ENCODE results near the gene MPPED1. TPM values are rescaled to one million over a fixed set of nuclear protein-coding genes. Genes with fewer than 3 reads are reported as not detected.
A peak's percentile ranks its signal among the peaks of the same experiment; 100 is the strongest.

MPPED1 gene, protein sequence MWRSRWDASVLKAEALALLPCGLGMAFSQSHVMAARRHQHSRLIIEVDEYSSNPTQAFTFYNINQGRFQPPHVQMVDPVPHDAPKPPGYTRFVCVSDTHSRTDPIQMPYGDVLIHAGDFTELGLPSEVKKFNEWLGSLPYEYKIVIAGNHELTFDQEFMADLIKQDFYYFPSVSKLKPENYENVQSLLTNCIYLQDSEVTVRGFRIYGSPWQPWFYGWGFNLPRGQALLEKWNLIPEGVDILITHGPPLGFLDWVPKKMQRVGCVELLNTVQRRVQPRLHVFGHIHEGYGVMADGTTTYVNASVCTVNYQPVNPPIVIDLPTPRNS
- 1 to 10 TPM in 1 of 4 donors, under 1 TPM in 2, not detected in 1; 0.01 to 1.4 (median 0.40) TPM for polyA plus RNA-seq
- long read RNA-seq, donor 1, result 0 reads
- long read RNA-seq, donor 2, result 0 reads
- long read RNA-seq, donor 3, result 0 reads
- long read RNA-seq, donor 4, result 0 reads
- long read RNA-seq, donor 5, result 0 reads
- long read RNA-seq, donor 6, result 0 reads
- long read RNA-seq, donor 7, result 0 reads
- long read RNA-seq, donor 8, result 0 reads
- long read RNA-seq, donor 9, result 0 reads
- long read RNA-seq, donor 10, result 0 reads

DNA sequence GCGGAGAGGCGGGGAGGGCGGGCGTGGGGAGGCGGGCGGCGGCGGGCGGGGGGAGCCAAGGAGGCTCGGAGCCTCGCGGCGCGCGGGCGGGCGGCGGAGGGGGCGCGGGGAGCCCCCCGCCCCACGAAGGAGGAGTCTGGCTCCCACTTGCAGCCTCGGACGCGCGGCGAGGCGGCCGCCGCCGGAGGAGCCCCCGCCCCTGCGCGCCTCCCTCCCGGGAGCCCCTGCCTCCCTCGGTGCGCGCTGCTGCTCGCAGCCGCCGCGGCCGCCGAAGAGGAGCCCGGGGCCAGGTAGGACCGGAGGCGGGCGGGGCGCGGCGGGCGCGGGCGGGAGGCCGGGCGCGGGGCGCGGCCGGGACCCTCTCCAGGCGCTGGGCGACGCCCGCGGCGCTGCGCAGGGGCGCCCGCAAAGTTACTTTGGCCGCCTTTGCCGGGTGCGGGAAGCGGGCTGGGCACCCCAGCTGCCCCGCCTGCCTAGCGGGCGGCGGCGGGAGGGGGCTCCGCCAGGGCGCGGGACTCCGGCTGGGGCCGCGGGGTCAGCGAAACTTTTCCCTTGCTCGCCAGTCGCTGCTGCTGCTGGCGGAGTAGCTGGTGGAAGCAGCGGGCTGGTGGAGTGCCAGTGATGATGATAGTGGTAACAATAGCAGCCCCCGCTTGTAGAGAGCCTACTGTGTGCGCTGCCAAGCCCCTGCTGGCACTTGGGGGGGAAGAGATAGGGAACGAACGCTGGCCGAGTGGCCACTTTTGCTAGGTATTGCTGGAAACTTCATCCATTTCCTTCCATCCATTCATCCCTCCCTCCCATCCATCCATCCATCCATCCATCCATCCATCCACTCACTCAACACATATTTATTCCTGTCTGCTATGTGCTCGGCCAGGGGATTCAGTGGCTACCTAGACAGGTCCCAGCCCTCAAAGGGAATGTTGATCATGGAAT, at the start of gene MPPED1:
Gene MPPED1, plus strand, starts transcription at position 146 of the 939 bp plus-strand sequence. CDS start 12,972 bp downstream, outside the sequence.
- FAIRE-seq (no peak), DNase-seq (no peak)
- no peaks in the 10 kb centered on the region for H3K36me3 ChIP-seq (ENCODE audit: control insufficient read depth in 3 of 3, insufficient read depth in 2 of 3, low read depth in 1 of 3, low read length in 3 of 3)
- no peaks in the 10 kb centered on the region for H3K9me3 ChIP-seq (ENCODE audit: control insufficient read depth in 2 of 2, insufficient read depth in 1 of 2, low read depth in 1 of 2, low read length in 1 of 2)
- 2 to 7% (median 6%) methylated on average over 37 to 95 of the region's 95 CpGs for WGBS, 3 donors
- no peak within 1 kb of the TSS for H3K27ac ChIP-seq (ENCODE audit: low read depth in 1 of 3, low read length in 2 of 3)
- H3K27me3 ChIP-seq (ENCODE audit: control insufficient read depth in 3 of 3, insufficient read depth in 3 of 3, low read length in 3 of 3), result peaks cover 12 to 30% (median 27%) of the 10 kb centered on the region in 3 donors
- no peaks in the 10 kb centered on the region for H3K4me1 ChIP-seq (ENCODE audit: control insufficient read depth in 3 of 3, insufficient read depth in 2 of 3, low read depth in 1 of 3, low read length in 2 of 3)
- no peak within 1 kb of the TSS for H3K4me3 ChIP-seq (ENCODE audit: low read depth in 1 of 3, low read length in 3 of 3)

DNA sequence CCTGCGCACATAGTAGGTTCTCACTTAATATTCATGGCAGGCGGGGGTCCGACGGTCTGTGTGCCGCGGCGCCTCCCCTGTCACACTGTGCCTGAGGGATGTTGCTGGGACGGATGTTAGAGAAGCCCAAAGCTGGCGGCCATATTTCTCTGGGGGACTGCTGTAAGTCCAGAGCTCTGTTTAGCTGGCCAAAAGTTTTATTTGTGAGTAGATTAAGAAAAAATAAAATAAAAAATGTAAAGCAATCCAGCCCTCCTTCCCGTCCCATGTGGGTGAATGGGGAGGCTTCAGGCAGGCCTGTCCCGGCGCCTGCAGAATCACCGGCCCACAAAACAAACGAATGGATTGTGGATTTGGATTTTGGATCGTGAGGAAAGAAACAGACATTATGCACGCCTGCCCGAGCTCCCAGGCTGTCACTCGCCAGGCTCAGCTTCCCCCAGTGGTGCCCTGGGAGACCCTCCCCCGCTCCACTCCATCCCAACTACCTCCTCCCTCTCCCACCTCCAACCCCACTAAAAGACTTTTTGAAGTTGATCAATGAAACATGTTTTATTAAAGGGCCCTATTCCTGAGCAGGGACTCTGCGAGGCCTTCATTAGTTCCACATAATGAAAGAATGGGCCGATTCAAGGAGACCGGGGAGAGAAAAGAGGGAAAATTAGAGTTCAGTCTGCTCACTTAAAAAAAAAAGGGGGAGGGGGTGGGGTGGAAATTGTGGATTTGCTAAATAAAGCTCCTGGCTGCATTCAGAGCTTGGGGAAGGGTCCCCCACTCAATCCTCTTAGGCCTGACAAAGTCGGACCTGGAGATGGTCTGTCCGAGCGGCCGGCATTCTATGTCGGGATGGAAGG, 48.3 kb upstream of the MPPED1 start:
- DNase-seq (no peak), FAIRE-seq (no peak)
- Histone ChIP-seq H3K4me1 (ENCODE audit: control insufficient read depth in 3 of 3, insufficient read depth in 2 of 3, low read depth in 1 of 3, low read length in 2 of 3) (no peaks in the 10 kb centered on the region), H3K4me3 (ENCODE audit: low read depth in 1 of 3, low read length in 3 of 3) (no peak overlapping the region), H3K9me3 (ENCODE audit: control insufficient read depth in 2 of 2, insufficient read depth in 1 of 2, low read depth in 1 of 2, low read length in 1 of 2) (no peaks in the 10 kb centered on the region), H3K27ac (ENCODE audit: low read depth in 1 of 3, low read length in 2 of 3) (no peak overlapping the region), H3K36me3 (ENCODE audit: control insufficient read depth in 3 of 3, insufficient read depth in 2 of 3, low read depth in 1 of 3, low read length in 3 of 3) (no peaks in the 10 kb centered on the region), H3K27me3 (ENCODE audit: control insufficient read depth in 3 of 3, insufficient read depth in 3 of 3, low read length in 3 of 3) (no peaks in the 10 kb centered on the region)
- 83 to 85% (median 84%) methylated on average over 27 of the region's 27 CpGs for WGBS, 3 donors

DNA sequence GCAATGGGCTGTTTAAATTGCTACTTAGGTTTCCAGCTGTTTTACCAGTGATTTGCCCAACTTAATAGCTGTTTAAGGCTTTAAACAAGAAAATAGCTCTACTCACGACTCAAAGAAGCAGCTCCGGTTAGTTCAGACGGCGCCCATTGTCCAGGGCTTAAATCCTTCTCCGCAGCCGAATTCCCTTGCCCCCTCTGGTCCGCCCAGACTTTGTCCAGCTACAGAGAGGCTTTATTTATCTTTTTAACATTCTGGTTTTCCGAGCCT, 47.7 kb upstream of the MPPED1 start:
- FAIRE-seq (no peak), DNase-seq (no peak)
- Histone ChIP-seq H3K4me1 (ENCODE audit: control insufficient read depth in 3 of 3, insufficient read depth in 2 of 3, low read depth in 1 of 3, low read length in 2 of 3) (no peaks in the 10 kb centered on the region), H3K4me3 (ENCODE audit: low read depth in 1 of 3, low read length in 3 of 3) (no peak overlapping the region), H3K27ac (ENCODE audit: low read depth in 1 of 3, low read length in 2 of 3) (no peak overlapping the region), H3K9me3 (ENCODE audit: control insufficient read depth in 2 of 2, insufficient read depth in 1 of 2, low read depth in 1 of 2, low read length in 1 of 2) (no peaks in the 10 kb centered on the region), H3K27me3 (ENCODE audit: control insufficient read depth in 3 of 3, insufficient read depth in 3 of 3, low read length in 3 of 3) (no peaks in the 10 kb centered on the region), H3K36me3 (ENCODE audit: control insufficient read depth in 3 of 3, insufficient read depth in 2 of 3, low read depth in 1 of 3, low read length in 3 of 3) (no peaks in the 10 kb centered on the region)
- WGBS, 3 donors, result 72 to 82% (median 79%) methylated on average over 8 of the region's 8 CpGs

DNA sequence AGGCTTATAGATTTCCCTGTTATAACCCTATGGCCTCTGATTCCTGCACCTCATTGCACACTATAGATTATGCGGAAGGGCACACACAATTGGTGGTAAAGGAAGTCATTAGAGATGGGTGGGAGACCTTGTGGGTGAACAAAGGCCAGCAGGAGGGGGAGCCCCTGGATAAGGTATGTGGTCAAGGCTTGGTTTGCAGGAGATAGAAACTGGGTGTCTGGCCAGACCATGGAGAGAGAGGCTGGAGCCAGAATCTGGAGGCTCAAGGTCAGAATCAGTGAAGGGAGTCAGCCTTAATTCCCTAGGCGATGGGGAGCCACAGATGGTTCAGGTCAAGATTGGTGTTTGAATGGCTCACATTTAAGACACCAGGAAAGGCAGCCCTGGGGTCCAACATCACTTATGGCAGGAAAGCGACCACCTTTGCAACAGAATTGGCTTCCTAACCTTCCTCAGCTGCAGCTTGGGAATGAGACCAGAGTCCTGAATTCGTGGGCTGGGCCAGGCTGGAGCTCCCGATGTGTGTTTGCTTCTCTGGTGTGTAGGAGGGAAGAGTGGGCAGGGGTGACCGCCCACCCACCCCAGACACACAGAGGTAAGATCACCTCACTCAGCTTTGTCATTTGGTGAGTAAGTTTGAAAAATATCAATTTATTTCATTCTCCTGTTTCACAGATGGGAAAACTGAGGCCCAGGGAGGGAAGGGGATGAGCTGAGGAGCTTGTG, 45.9 kb upstream of the MPPED1 start:
- H3K4me3 ChIP-seq (ENCODE audit: low read depth in 1 of 3, low read length in 3 of 3), result no peak overlapping the region
- FAIRE-seq (no peak), DNase-seq (no peak)
- H3K27me3 ChIP-seq (ENCODE audit: control insufficient read depth in 3 of 3, insufficient read depth in 3 of 3, low read length in 3 of 3), result no peaks in the 10 kb centered on the region
- WGBS, 3 donors, result 88 to 91% (median 89%) methylated on average over 6 of the region's 6 CpGs
- no peaks in the 10 kb centered on the region for H3K4me1 ChIP-seq (ENCODE audit: control insufficient read depth in 3 of 3, insufficient read depth in 2 of 3, low read depth in 1 of 3, low read length in 2 of 3)
- no peak overlapping the region for H3K27ac ChIP-seq (ENCODE audit: low read depth in 1 of 3, low read length in 2 of 3)
- no peaks in the 10 kb centered on the region for H3K36me3 ChIP-seq (ENCODE audit: control insufficient read depth in 3 of 3, insufficient read depth in 2 of 3, low read depth in 1 of 3, low read length in 3 of 3)
- no peaks in the 10 kb centered on the region for H3K9me3 ChIP-seq (ENCODE audit: control insufficient read depth in 2 of 2, insufficient read depth in 1 of 2, low read depth in 1 of 2, low read length in 1 of 2)

DNA sequence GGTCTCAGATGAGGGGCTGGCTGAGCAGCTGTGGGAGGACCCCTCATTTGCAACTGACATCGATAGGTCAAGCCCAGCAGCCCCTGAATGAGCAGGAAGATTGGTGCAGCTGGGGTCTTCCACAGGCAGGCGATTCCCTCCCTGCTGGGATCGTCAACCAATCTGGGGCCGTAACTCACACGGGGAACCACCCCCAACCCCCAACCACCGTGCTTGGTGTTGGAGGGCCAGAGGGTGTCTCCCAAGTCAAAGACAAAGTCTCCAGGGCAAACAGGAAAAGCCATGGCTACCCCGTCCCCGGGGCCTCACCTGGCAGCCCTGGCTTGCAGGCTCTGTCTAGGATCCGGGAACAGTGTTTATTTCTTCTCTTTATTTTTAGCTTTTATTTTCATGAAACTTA, 41.8 kb upstream of the MPPED1 start:
- Histone ChIP-seq H3K4me1 (ENCODE audit: control insufficient read depth in 3 of 3, insufficient read depth in 2 of 3, low read depth in 1 of 3, low read length in 2 of 3) (no peaks in the 10 kb centered on the region), H3K27me3 (ENCODE audit: control insufficient read depth in 3 of 3, insufficient read depth in 3 of 3, low read length in 3 of 3) (no peaks in the 10 kb centered on the region), H3K27ac (ENCODE audit: low read depth in 1 of 3, low read length in 2 of 3) (no peak overlapping the region), H3K4me3 (ENCODE audit: low read depth in 1 of 3, low read length in 3 of 3) (no peak overlapping the region), H3K9me3 (ENCODE audit: control insufficient read depth in 2 of 2, insufficient read depth in 1 of 2, low read depth in 1 of 2, low read length in 1 of 2) (peaks cover 0 to 4% of the 10 kb centered on the region in 2 donors), H3K36me3 (ENCODE audit: control insufficient read depth in 3 of 3, insufficient read depth in 2 of 3, low read depth in 1 of 3, low read length in 3 of 3) (no peaks in the 10 kb centered on the region)
- no peak for FAIRE-seq
- 19 to 36% (median 19%) methylated on average over 9 of the region's 9 CpGs for WGBS, 3 donors
- no peak for DNase-seq

DNA sequence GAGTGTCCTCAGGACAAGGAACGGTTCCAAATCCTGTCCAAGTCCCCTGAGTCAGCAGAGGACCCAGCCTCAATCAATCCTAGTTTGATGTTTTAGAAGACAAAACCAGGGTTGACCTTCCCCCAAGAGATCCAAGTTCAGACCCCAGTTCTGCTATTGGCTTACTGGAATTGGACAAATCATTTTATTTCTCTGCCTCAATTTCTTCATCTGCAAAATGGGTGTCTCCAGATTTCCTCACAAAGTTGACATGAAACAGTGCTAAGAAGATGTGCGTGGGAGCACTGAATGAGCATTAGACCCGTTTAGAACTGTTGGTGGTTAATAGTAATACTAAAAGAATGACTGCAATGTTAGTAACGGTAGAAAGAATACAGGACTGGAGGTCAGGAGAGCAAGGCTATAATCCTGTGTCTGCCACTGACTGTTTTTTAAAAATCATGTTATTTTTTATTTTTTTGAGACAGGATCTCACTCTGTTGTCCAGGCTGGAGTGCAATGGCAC, 35.8 kb upstream of the MPPED1 start:
- DNase-seq, result no peak
- no peak for FAIRE-seq
- H3K36me3 ChIP-seq (ENCODE audit: control insufficient read depth in 3 of 3, insufficient read depth in 2 of 3, low read depth in 1 of 3, low read length in 3 of 3), result no peaks in the 10 kb centered on the region
- no peak overlapping the region for H3K4me3 ChIP-seq (ENCODE audit: low read depth in 1 of 3, low read length in 3 of 3)
- no peak overlapping the region for H3K27ac ChIP-seq (ENCODE audit: low read depth in 1 of 3, low read length in 2 of 3)
- H3K27me3 ChIP-seq (ENCODE audit: control insufficient read depth in 3 of 3, insufficient read depth in 3 of 3, low read length in 3 of 3), result no peaks in the 10 kb centered on the region
- peaks cover 0 to 8% (median 6%) of the 10 kb centered on the region in 3 donors for H3K4me1 ChIP-seq (ENCODE audit: control insufficient read depth in 3 of 3, insufficient read depth in 2 of 3, low read depth in 1 of 3, low read length in 2 of 3)
- 63 to 77% (median 73%) methylated on average over 4 of the region's 4 CpGs for WGBS, 3 donors
- H3K9me3 ChIP-seq (ENCODE audit: control insufficient read depth in 2 of 2, insufficient read depth in 1 of 2, low read depth in 1 of 2, low read length in 1 of 2), result peaks cover 0 to 4% of the 10 kb centered on the region in 2 donors

DNA sequence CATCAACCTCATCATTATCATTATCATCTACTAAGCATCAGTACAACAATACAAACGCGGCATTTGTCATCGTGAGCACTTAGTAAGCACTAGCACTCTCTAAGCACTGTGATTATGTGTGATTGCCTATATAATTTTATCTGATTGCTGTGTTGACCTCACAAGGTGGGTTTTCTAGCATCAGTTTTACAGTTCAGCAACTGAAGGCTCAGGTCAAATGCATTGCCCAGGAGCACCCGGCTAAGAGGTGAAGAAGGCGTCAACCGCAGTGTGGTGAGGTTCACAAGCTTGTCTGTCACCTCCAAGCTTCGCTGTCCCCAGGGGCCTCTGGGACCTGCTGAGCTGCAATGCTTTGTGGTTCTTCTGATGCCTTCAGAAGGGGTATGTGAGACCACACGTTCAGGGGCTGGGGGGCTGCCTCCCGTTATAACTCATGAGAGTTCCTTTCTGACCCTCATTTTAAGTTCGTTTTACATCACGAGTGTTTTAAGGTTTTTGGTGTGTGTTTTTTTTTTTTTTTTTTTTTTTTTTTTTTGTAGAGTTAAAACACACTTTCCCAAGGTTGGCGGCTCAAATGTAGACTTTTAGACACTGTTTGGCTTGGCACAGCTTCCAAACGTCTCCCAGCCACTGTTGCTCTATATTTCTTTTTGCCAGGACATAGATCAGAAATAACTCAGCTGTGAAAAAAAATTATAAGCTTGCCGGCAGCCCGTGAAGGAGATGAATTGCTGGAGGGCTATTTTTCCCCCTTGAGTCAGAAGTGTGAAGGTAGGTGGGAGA, 34.9 kb upstream of the MPPED1 start:
- DNase-seq (peak in 1 of 2 donors; percentile 70), FAIRE-seq (no peak)
- peaks cover 0 to 4% of the 10 kb centered on the region in 2 donors for H3K9me3 ChIP-seq (ENCODE audit: control insufficient read depth in 2 of 2, insufficient read depth in 1 of 2, low read depth in 1 of 2, low read length in 1 of 2)
- no peak overlapping the region for H3K4me3 ChIP-seq (ENCODE audit: low read depth in 1 of 3, low read length in 3 of 3)
- peaks cover 0 to 8% (median 6%) of the 10 kb centered on the region in 3 donors for H3K4me1 ChIP-seq (ENCODE audit: control insufficient read depth in 3 of 3, insufficient read depth in 2 of 3, low read depth in 1 of 3, low read length in 2 of 3)
- no peaks in the 10 kb centered on the region for H3K36me3 ChIP-seq (ENCODE audit: control insufficient read depth in 3 of 3, insufficient read depth in 2 of 3, low read depth in 1 of 3, low read length in 3 of 3)
- peak overlapping the region in 2 of 3 donors; percentile 15 to 67 for H3K27ac ChIP-seq (ENCODE audit: low read depth in 1 of 3, low read length in 2 of 3)
- H3K27me3 ChIP-seq (ENCODE audit: control insufficient read depth in 3 of 3, insufficient read depth in 3 of 3, low read length in 3 of 3), result no peaks in the 10 kb centered on the region
- WGBS, 3 donors, result 54 to 69% (median 54%) methylated on average over 15 of the region's 15 CpGs
